ENCODE measurements around the gene GPR39. TPM values are rescaled to one million over a fixed set of nuclear protein-coding genes. Genes with fewer than 3 reads are reported as not detected.

Gene GPR39
- total RNA-seq, 1 donor from 2014 or later = not detected

DNA sequence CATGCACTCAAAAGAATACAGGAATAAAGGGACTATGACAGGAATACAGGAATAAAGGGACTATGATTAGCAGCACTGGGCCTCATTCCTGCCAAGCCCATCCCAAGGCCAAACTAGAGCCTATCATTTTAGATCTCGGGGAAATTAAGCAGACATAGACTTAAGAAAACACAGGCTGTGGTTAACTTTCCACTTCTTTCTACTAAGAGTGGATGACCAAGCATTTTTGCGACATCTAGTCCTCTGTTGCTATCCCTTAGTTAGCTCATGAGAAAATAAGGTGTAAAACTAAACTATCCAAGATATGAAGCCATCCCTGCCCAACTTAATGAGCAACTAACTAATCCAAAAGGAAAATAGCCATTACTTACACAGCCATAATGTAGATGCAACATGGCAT lies 247.5 kb downstream of the GPR39 start:
- no peaks in the 10 kb centered on the region for H3K36me3 Mint-ChIP-seq (ENCODE audit: low read depth)
- intact Hi-C loops (cut with micrococcal nuclease) = no loop called here
- H3K9me3 Mint-ChIP-seq = no peaks in the 10 kb centered on the region
- H3K4me1 Mint-ChIP-seq (ENCODE audit: low read depth) = no peaks in the 10 kb centered on the region
- DNase-seq (ENCODE audit: low spot score) = no peak
- H3K27me3 Mint-ChIP-seq (ENCODE audit: insufficient read depth) = peaks cover 18% of the 10 kb centered on the region
- no peak overlapping the region for H3K4me3 Mint-ChIP-seq
- no peak overlapping the region for H3K27ac Mint-ChIP-seq

- intact Hi-C loops (cut with micrococcal nuclease) = no loop called here
- no peak for DNase-seq (ENCODE audit: low spot score)
- Mint-ChIP-seq H3K4me3 (no peak overlapping the region), H3K36me3 (ENCODE audit: low read depth) (no peaks in the 10 kb centered on the region), H3K27ac (no peak overlapping the region), H3K27me3 (ENCODE audit: insufficient read depth) (peaks cover 18% of the 10 kb centered on the region), H3K4me1 (ENCODE audit: low read depth) (no peaks in the 10 kb centered on the region), H3K9me3 (no peaks in the 10 kb centered on the region)
Measured at GRCh38 chr2:132665401-132666140, 249.0 kb downstream of the GPR39 start.

GRCh38 chr2:132667706-132668105 lies 251.1 kb downstream of the GPR39 start:
- no peak overlapping the region for H3K4me3 Mint-ChIP-seq
- intact Hi-C loops (cut with micrococcal nuclease) = no loop called here
- peaks cover 2% of the 10 kb centered on the region for H3K36me3 Mint-ChIP-seq (ENCODE audit: low read depth)
- no peak overlapping the region for H3K27ac Mint-ChIP-seq
- peaks cover 32% of the 10 kb centered on the region for H3K27me3 Mint-ChIP-seq (ENCODE audit: insufficient read depth)
- H3K4me1 Mint-ChIP-seq (ENCODE audit: low read depth) = no peaks in the 10 kb centered on the region
- DNase-seq (ENCODE audit: low spot score) = no peak
- no peaks in the 10 kb centered on the region for H3K9me3 Mint-ChIP-seq

DNA sequence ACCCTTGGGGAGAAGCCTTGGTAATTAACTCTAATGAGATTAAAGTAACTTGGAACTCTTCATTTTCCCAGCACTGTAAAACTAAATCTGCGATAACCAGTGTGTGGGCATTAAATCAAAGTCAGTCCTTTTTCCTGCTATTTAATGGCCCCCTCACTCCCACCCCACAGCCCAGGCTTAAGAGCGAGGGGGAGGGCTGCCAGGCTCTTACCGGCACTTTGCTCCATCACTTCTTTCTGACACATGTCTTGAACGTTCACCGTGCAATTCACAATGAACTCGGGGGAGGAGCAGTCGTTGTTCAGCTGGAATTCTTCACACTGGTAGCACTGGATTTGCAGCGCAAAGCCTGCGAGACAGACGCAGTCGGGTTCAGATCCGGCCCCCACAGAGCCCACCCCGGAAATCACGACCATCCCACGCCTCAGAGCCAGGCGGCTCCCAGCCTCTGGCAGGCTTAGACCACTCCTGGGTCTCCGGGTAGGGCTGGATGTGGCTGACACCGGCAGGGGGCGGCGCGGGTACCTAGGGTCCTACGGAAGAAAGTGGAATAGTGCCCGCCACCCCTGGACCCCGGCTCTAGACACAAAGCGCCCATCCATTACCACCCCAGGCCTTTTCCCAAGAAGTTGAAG lies 251.7 kb downstream of the GPR39 start:
- Mint-ChIP-seq H3K9me3 (no peaks in the 10 kb centered on the region), H3K36me3 (ENCODE audit: low read depth) (peaks cover 2% of the 10 kb centered on the region), H3K27me3 (ENCODE audit: insufficient read depth) (peaks cover 35% of the 10 kb centered on the region), H3K27ac (no peak overlapping the region), H3K4me1 (ENCODE audit: low read depth) (no peaks in the 10 kb centered on the region), H3K4me3 (no peak overlapping the region)
- no peak for DNase-seq (ENCODE audit: low spot score)
- intact Hi-C loops (cut with micrococcal nuclease) = no loop called here

- no peak overlapping the region for H3K4me3 Mint-ChIP-seq
- peaks cover 35% of the 10 kb centered on the region for H3K27me3 Mint-ChIP-seq (ENCODE audit: insufficient read depth)
- intact Hi-C loops (cut with micrococcal nuclease) = no loop called here
- no peak for DNase-seq (ENCODE audit: low spot score)
- H3K36me3 Mint-ChIP-seq (ENCODE audit: low read depth) = peaks cover 2% of the 10 kb centered on the region
- no peak overlapping the region for H3K27ac Mint-ChIP-seq
- no peaks in the 10 kb centered on the region for H3K4me1 Mint-ChIP-seq (ENCODE audit: low read depth)
- H3K9me3 Mint-ChIP-seq = no peaks in the 10 kb centered on the region
Measured at GRCh38 chr2:132668987-132669907, 252.6 kb downstream of the GPR39 start.

DNA sequence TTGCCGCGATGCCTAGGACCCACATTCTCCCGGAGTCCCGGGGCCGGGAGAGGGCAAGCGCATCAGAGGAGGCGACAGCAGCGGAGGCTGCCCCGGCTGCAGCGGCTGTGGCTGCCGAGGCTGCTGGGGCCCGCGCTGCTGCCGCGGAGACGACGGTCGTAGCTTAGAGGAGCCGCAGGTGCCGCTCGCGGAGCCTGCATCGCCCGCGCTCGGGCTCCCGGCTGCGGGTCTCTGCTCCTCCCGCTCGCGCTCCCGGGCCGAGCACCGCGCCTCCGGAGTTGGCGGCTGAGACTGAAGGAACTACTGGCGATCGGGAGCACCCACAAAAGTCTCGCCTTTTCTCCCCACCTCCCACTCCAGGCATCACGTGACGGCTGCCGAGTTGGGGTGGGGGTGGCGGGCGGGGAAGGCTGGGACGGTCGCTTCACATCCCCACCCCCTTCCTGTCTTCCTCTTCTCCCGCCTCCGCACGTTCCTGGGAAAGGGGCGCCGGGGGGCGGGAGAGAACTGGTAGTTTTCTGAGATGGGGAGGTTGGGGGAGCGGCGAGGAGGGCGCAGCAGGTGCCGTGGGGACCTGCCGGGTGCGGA lies 253.4 kb downstream of the GPR39 start, which contains the start of gene LYPD1:
LYPD1 (minus strand) TSS at position 298 of the 588 bp plus-strand sequence; CDS start at position 25, 273 bp downstream.
- Mint-ChIP-seq H3K4me3 (no peak within 1 kb of the TSS), H3K9me3 (no peaks in the 10 kb centered on the region), H3K27me3 (ENCODE audit: insufficient read depth) (peaks cover 35% of the 10 kb centered on the region), H3K4me1 (ENCODE audit: low read depth) (no peaks in the 10 kb centered on the region), H3K36me3 (ENCODE audit: low read depth) (peaks cover 2% of the 10 kb centered on the region), H3K27ac (no peak within 1 kb of the TSS)
- intact Hi-C loops (cut with micrococcal nuclease) = loop anchor here (10.0 kb wide), 1 partner anchor 505 kb away; no protein-coding TSS in a partner anchor
- DNase-seq (ENCODE audit: low spot score) = no peak

DNA sequence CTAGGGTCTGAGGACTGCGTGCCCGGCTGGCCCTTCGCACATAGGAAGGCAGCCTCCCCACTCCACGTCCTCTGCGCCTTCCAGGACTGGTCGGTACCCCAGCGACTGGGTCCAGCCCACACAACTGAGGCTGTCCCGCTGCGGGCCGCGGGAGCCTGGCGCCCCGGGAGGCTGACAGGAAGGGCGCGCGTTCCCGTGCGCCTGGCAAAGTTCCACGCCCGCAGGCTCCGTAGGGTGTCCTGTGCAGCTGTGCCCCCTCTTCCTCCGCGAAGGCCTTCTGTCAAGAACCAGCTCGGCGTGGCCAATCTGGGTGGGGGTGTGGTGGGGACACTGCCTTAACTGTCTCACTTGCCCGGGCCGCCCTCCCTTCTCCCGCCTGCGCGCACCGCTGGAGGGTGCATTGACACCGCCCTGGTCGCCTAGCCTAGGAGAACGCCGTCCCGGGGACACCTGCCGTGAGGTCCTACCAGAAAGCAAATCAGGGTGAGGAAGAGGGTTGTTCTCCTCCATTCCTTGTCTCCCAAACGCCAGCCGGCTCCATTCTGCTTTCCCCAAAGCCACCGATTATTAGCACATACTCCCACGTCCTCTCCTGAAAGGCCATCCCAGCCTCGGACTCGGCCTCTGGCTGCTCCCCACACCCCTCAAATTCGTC lies 254.0 kb downstream of the GPR39 start:
- Mint-ChIP-seq H3K27me3 (ENCODE audit: insufficient read depth) (peaks cover 35% of the 10 kb centered on the region), H3K36me3 (ENCODE audit: low read depth) (peaks cover 2% of the 10 kb centered on the region), H3K4me3 (no peak overlapping the region), H3K9me3 (no peaks in the 10 kb centered on the region), H3K27ac (no peak overlapping the region), H3K4me1 (ENCODE audit: low read depth) (no peaks in the 10 kb centered on the region)
- no peak for DNase-seq (ENCODE audit: low spot score)
- intact Hi-C loops (cut with micrococcal nuclease) = loop anchor here (10.0 kb wide), 1 partner anchor 504 kb away; no protein-coding TSS in a partner anchor

GRCh38 chr2:132671151-132671835 lies 254.7 kb downstream of the GPR39 start:
- peaks cover 32% of the 10 kb centered on the region for H3K27me3 Mint-ChIP-seq (ENCODE audit: insufficient read depth)
- H3K9me3 Mint-ChIP-seq = no peaks in the 10 kb centered on the region
- H3K4me1 Mint-ChIP-seq (ENCODE audit: low read depth) = no peaks in the 10 kb centered on the region
- peak overlapping the region; percentile 61 for H3K27ac Mint-ChIP-seq
- H3K4me3 Mint-ChIP-seq = no peak overlapping the region
- no peak for DNase-seq (ENCODE audit: low spot score)
- intact Hi-C loops (cut with micrococcal nuclease) = loop anchor here (10.0 kb wide), 1 partner anchor 504 kb away; no protein-coding TSS in a partner anchor
- peaks cover 2% of the 10 kb centered on the region for H3K36me3 Mint-ChIP-seq (ENCODE audit: low read depth)

DNA sequence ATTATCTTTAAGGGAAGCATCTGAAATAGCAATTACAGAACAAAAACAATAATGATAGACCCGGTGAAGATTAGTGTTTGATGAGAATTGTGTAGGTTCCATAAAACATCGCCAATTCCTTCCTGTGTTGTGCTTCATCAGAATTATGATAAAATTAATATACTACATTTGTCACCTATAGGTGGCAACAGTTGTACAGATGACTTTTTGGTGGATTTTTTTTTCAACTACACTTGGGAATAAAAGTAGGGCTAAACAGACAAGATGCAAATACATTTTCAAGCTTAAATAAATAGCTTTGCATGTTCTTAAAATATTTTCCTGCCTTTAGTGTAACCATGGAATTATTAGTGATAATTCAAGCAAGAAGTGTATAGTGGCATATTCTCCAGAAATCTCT lies 260.4 kb downstream of the GPR39 start:
- H3K27me3 Mint-ChIP-seq (ENCODE audit: insufficient read depth) = peaks cover 6% of the 10 kb centered on the region
- H3K4me3 Mint-ChIP-seq = no peak overlapping the region
- H3K4me1 Mint-ChIP-seq (ENCODE audit: low read depth) = no peaks in the 10 kb centered on the region
- no peak overlapping the region for H3K27ac Mint-ChIP-seq
- no peaks in the 10 kb centered on the region for H3K36me3 Mint-ChIP-seq (ENCODE audit: low read depth)
- DNase-seq (ENCODE audit: low spot score) = no peak
- intact Hi-C loops (cut with micrococcal nuclease) = loop anchor here (10.0 kb wide), 1 partner anchor 498 kb away; no protein-coding TSS in a partner anchor
- H3K9me3 Mint-ChIP-seq = no peaks in the 10 kb centered on the region

GRCh38 chr2:132677661-132678060 lies 261.1 kb downstream of the GPR39 start:
- Mint-ChIP-seq H3K27me3 (ENCODE audit: insufficient read depth) (peaks cover 3% of the 10 kb centered on the region), H3K27ac (no peak overlapping the region), H3K4me3 (no peak overlapping the region), H3K4me1 (ENCODE audit: low read depth) (no peaks in the 10 kb centered on the region), H3K36me3 (ENCODE audit: low read depth) (no peaks in the 10 kb centered on the region), H3K9me3 (no peaks in the 10 kb centered on the region)
- DNase-seq (ENCODE audit: low spot score) = no peak
- intact Hi-C loops (cut with micrococcal nuclease) = loop anchor here (10.0 kb wide), 1 partner anchor 497 kb away; no protein-coding TSS in a partner anchor

DNA sequence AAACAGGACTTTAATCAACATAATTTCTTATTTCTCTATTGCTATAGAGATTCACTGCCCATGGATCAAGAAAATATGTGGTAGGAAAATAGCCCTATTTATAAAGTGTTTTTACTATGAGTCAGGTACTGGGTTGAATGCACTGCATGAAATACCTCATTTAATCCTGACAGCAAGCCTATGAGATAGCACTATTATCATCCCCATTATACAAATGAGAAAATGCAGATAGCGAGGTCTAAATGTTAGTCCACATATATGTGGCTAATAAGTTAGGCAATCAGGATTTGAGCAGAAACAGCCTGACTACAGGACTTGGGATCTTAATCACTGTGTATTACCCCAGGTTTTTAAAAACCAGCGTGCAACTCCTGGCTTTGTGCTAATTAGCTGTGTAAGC lies 261.9 kb downstream of the GPR39 start:
- intact Hi-C loops (cut with micrococcal nuclease) = loop anchor here (10.0 kb wide), 1 partner anchor 496 kb away; no protein-coding TSS in a partner anchor
- Mint-ChIP-seq H3K4me1 (ENCODE audit: low read depth) (no peaks in the 10 kb centered on the region), H3K36me3 (ENCODE audit: low read depth) (no peaks in the 10 kb centered on the region), H3K27ac (no peak overlapping the region), H3K9me3 (no peaks in the 10 kb centered on the region), H3K27me3 (ENCODE audit: insufficient read depth) (no peaks in the 10 kb centered on the region), H3K4me3 (no peak overlapping the region)
- DNase-seq (ENCODE audit: low spot score) = no peak

Data from activated T-helper 1 cell treated with anti-CD3 and anti-CD28 coated beads, Interleukin-12 subunit alpha, Interleukin-12 subunit beta, Interleukin-2, Interleukin-4 antibody, amounts not matched to agents 30 ng/mL and 10 ng/mL and 1 ng/mL, durations not matched to agents 14 hours and 24 hours and 36 hours (primary cell).